Stomach (tissue), 4 donors: Measurements from ENCODE around the gene EVL.

Experiments
- CTCF ChIP-seq, 7 experiments: fragments of 450-650 bp in 4 of 7; fragments of 200-600 bp in 3 of 7; sonication (generic) in 3 of 7; IDR thresholded peaks; one replicate each; pipeline ENCODE4 v1.5.1; 2016 to 2019; ENCODE audit warnings: antibody characterized with exemption in 7 of 7, control low read depth in 2 of 7, mild to moderate bottlenecking in 1 of 7
- EP300 ChIP-seq: sonication (generic); formaldehyde crosslinking; IDR thresholded peaks from one replicate; pipeline ENCODE4 v1.6.1; 2017; ENCODE audit warnings: antibody characterized with exemption
- POLR2A ChIP-seq, 4 donors: fragments of 450-650 bp; IDR thresholded peaks; one replicate each; pipeline ENCODE4 v1.6.1; 2016; ENCODE audit warnings: antibody characterized with exemption in 4 of 4, control low read depth in 2 of 4, mild to moderate bottlenecking in 1 of 4, moderate library complexity in 1 of 4

- no peak for TF ChIP-seq EP300
- no peak for TF ChIP-seq CTCF (IDR thresholded peaks at IDR 0.05)
- TF ChIP-seq POLR2A (IDR thresholded peaks at IDR 0.05) = no peak
These were observed 16.9 kb downstream of the EVL start for GRCh38 chr14:100081997-100082625.
